Mesothelial cell of epicardium (in vitro differentiated cells): ENCODE data around the gene SLC9A9. TPM values are rescaled to one million over a fixed set of nuclear protein-coding genes. Genes with fewer than 3 reads are reported as not detected.

Source experiments
- DNase-seq, 2 experiments: peaks; one replicate each; pipeline ENCODE4 v3.0.0; 2021; ENCODE audit warnings: low spot score in 2 of 2; ENCODE audit not compliant: unreplicated experiment in 2 of 2
- H3K27ac Mint-ChIP-seq: 2 replicates; pipeline ENCODE4 v1.8.0; 2021; ENCODE audit warnings: mixed read lengths
- H3K27me3 Mint-ChIP-seq: 2 replicates; pipeline ENCODE4 v1.8.0; 2021; ENCODE audit warnings: low read depth, mixed read lengths
- H3K36me3 Mint-ChIP-seq: 2 replicates; pipeline ENCODE4 v1.8.0; 2021; ENCODE audit warnings: mixed read lengths
- H3K4me1 Mint-ChIP-seq: 2 replicates; pipeline ENCODE4 v1.8.0; 2021; ENCODE audit warnings: mixed read lengths
- H3K4me3 Mint-ChIP-seq: 2 replicates; pipeline ENCODE4 v1.8.0; 2021; ENCODE audit warnings: mild to moderate bottlenecking, moderate library complexity, mixed read lengths
- H3K9me3 Mint-ChIP-seq: 2 replicates; pipeline ENCODE4 v1.8.0; 2021; ENCODE audit warnings: mixed read lengths
- CTCF ChIP-seq: fragments of 200-600 bp; sonication (generic); IDR thresholded peaks from one replicate; pipeline ENCODE4 v1.5.0; 2021; ENCODE audit warnings: antibody characterized with exemption; ENCODE audit not compliant: unreplicated experiment
- total RNA-seq: library from RNA; stranded (reverse); gene quantifications from 3 replicates; pipeline ENCODE4 v1.2.1, GENCODE V29; 2021

SLC9A9 gene
- total RNA-seq, 1 donor from 2014 or later: 2.7 TPM

DNA sequence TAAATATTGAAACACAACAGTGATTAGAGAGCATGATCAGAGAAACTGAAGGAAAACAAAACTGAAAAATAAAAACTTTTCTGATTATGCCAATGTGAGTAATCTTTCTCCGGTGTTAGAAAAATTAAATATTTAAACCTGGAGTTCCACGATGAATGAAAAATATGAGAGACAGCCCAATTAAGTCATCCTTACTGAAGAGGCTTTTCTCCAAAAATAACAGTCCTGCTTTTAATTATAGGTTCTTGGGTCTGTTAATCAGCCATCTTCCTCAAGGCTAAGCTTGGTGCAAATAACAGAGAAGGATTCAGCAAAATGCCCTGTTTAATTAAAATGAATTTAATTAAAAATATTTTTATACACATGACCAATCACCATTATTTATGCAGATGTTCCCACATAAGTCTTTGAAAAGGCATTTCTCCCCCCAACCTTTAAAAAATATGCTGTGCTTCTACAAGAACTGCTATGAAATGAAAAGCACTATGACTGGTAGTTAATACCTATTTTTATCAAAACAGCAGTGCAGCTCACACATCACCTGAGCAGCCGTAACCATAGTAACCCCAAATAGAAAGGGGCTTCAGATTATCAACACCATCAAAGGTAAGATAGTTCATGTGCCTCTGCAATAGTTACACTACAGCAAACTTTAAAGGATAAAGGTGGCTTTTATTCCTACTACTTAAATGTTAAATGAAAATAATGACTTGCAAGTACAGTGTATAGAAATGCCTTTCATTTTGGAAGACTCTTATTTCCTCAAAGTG is 175.7 kb downstream of the SLC9A9 start:
- Mint-ChIP-seq H3K9me3 (no peaks in the 10 kb centered on the region), H3K36me3 (no peaks in the 10 kb centered on the region), H3K27me3 (peaks cover 36% of the 10 kb centered on the region), H3K4me3 (no peak overlapping the region), H3K27ac (no peak overlapping the region), H3K4me1 (peaks cover 4% of the 10 kb centered on the region)
- DNase-seq: no peak
- no peak for TF ChIP-seq CTCF

- Mint-ChIP-seq H3K9me3 (no peaks in the 10 kb centered on the region), H3K36me3 (no peaks in the 10 kb centered on the region), H3K4me1 (peaks cover 4% of the 10 kb centered on the region), H3K27ac (no peak overlapping the region), H3K27me3 (peaks cover 32% of the 10 kb centered on the region), H3K4me3 (no peak overlapping the region)
- no peak for TF ChIP-seq CTCF
- DNase-seq: no peak
Measured at GRCh38 chr3:143671626-143672025, 176.6 kb downstream of the SLC9A9 start.

DNA sequence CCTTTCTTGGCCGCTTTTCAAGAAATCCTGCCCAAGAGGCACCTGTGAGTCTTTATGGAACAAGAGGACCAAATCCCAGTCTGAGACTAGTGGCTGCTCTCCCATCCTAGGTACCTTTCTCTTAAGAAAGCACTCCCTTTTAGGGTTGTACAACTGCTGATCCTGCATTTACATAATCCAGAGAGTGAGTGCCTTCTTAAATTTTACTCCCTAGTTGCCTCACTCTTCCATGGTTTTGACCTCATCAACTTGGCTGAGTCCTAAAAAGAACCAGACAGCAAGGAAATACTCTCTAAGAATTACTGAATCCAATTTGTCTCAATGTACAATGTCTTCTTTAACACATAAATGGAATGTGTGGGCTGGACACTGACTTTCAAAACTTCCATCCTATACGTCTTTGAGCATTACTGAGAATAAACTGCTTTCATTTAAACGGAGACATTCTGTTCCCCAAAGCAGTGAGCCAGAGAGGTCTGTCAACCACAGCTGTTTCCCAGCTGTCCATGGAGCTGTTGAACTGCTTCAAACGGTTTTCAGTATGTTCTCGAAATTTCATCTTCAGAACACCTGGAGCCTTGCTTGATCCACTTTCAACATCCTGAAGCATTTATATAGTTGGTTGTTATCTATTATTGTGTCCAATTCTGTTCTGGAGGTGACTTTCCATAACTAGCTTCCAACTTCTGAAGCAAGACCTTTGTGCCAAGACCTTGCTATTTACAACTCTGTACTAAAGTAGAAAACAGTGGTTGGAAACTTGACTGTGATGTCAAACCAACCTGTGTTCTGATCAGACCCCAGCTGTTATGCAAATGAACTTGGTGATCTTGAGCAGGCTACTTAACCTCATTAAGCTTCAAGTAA is 179.1 kb downstream of the SLC9A9 start:
- no peaks in the 10 kb centered on the region for H3K36me3 Mint-ChIP-seq
- no peak for TF ChIP-seq CTCF
- H3K4me1 Mint-ChIP-seq: peaks cover 2% of the 10 kb centered on the region
- DNase-seq: no peak
- peaks cover 14% of the 10 kb centered on the region for H3K9me3 Mint-ChIP-seq
- H3K4me3 Mint-ChIP-seq: no peak overlapping the region
- peaks cover 30% of the 10 kb centered on the region for H3K27me3 Mint-ChIP-seq
- H3K27ac Mint-ChIP-seq: no peak overlapping the region

GRCh38 chr3:143668385-143668784 is 179.9 kb downstream of the SLC9A9 start:
- TF ChIP-seq CTCF: no peak
- no peaks in the 10 kb centered on the region for H3K36me3 Mint-ChIP-seq
- peaks cover 17% of the 10 kb centered on the region for H3K9me3 Mint-ChIP-seq
- DNase-seq: no peak
- no peaks in the 10 kb centered on the region for H3K4me1 Mint-ChIP-seq
- H3K4me3 Mint-ChIP-seq: no peak overlapping the region
- H3K27me3 Mint-ChIP-seq: peaks cover 28% of the 10 kb centered on the region
- H3K27ac Mint-ChIP-seq: no peak overlapping the region

DNA sequence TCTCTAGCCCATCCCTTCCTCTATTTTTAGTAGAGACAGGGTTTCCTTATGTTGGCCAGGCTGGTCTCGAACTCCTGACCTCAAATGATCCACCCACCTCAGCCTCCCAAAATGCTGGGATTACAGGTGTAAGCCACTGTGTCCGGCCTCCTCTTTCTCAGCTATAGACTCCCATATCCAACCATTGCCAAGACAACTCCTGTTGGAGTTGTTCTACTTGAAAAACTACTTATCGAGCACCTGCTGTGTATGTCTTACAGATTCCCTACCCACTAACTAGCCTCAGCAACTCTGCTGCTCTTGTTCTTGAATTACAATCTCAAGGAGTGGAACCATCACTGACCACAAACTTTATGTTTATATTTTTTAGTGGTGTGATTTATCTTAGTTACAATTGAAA is 186.6 kb downstream of the SLC9A9 start:
- Mint-ChIP-seq H3K9me3 (peaks cover 38% of the 10 kb centered on the region), H3K4me3 (no peak overlapping the region), H3K27me3 (peaks cover 4% of the 10 kb centered on the region), H3K36me3 (no peaks in the 10 kb centered on the region), H3K4me1 (no peaks in the 10 kb centered on the region), H3K27ac (no peak overlapping the region)
- DNase-seq: no peak
- no peak for TF ChIP-seq CTCF
